Measurements from ENCODE around the gene FOSL1.

Gene FOSL1

GRCh38 chr11:65844231-65844872 is 55.8 kb downstream of the FOSL1 start:
- H3K27me3 ChIP-seq (ENCODE audit: low read depth), result no peaks in the 10 kb centered on the region
- in situ Hi-C loops (cut with MboI; ENCODE audit: low sequenced_read_pairs), result no loop called here
- H3K4me1 ChIP-seq, result no peaks in the 10 kb centered on the region
- no peaks in the 10 kb centered on the region; the same call in 1 of the 2 replicates for H3K9me3 ChIP-seq
- DNase-seq (ENCODE audit: low spot score in 2 of 2), result no peak
- no peak overlapping the region for H3K4me3 ChIP-seq
- H3K36me3 ChIP-seq (replicated peaks), result no peaks in the 10 kb centered on the region

DNA sequence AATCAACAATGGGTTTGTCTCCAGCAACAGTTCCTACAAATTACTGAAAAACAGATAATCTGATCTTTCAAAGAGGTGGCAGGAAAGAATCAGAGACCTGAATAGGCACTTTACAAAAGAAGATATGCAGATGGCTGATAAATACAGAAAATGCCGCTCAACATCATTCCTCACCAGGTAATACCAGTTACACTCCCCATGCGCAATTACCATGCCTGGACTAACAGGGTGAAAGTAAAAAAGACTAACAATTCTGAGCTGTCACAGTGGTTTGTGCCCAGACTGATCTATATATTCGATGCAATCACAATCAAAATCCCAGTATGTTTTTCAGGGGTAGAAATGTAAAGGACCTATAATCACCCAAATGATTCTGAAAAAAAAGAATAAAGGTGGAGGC is 56.4 kb downstream of the FOSL1 start:
- Histone ChIP-seq H3K4me1 (no peaks in the 10 kb centered on the region), H3K36me3 (replicated peaks) (no peaks in the 10 kb centered on the region), H3K4me3 (no peak overlapping the region), H3K9me3 (no peaks in the 10 kb centered on the region; the same call in 1 of the 2 replicates), H3K27me3 (ENCODE audit: low read depth) (no peaks in the 10 kb centered on the region)
- in situ Hi-C loops (cut with MboI; ENCODE audit: low sequenced_read_pairs), result no loop called here
- DNase-seq (ENCODE audit: low spot score in 2 of 2), result no peak

GRCh38 chr11:65842144-65842543 is 58.0 kb downstream of the FOSL1 start:
- no peak overlapping the region for H3K4me3 ChIP-seq
- no peaks in the 10 kb centered on the region for H3K27me3 ChIP-seq (ENCODE audit: low read depth)
- in situ Hi-C loops (cut with MboI; ENCODE audit: low sequenced_read_pairs), result no loop called here
- no peaks in the 10 kb centered on the region for H3K4me1 ChIP-seq
- DNase-seq (ENCODE audit: low spot score in 2 of 2), result no peak
- no peaks in the 10 kb centered on the region; the same call in 1 of the 2 replicates for H3K9me3 ChIP-seq
- no peaks in the 10 kb centered on the region for H3K36me3 ChIP-seq (replicated peaks)
